Activated CD4-positive, alpha-beta memory T cell treated with anti-CD3 and anti-CD28 coated beads, Interleukin-2, amount 10 ng/mL, durations not matched to agents 7 days and 5 days (primary cell): ENCODE results near the gene PNO1. TPM values are rescaled to one million over a fixed set of nuclear protein-coding genes. Genes with fewer than 3 reads are reported as not detected.
"Not testable (repeated sequence)": the region's sequence is repeated elsewhere in the genome, so short reads cannot be mapped to it uniquely, and the experiment has no call there.

ENCODE experiments used
- CTCF ChIA-PET: fragments of 350-600 bp; sonication (Branson Sonifier 250); formaldehyde crosslinking; loops from one replicate; lab custom pipeline; 2021; ENCODE audit warnings: antibody characterized with exemption, inconsistent platforms; lab: Charles Lee
- POLR2A ChIA-PET: fragments of 350-600 bp; sonication (Branson Sonifier 250); formaldehyde crosslinking; loops from one replicate; lab custom pipeline; 2021; ENCODE audit warnings: antibody characterized with exemption; lab: Charles Lee
- DNase-seq: peaks from one replicate; pipeline ENCODE4 v3.0.0-alpha.2; 2020
- H3K27ac Mint-ChIP-seq: one replicate; pipeline ENCODE4 v1.8.0; 2021; ENCODE audit warnings: mild to moderate bottlenecking, mixed read lengths
- H3K27me3 Mint-ChIP-seq: one replicate; pipeline ENCODE4 v1.8.0; 2021; ENCODE audit warnings: mixed read lengths
- H3K36me3 Mint-ChIP-seq: one replicate; pipeline ENCODE4 v1.8.0; 2021; ENCODE audit warnings: low read depth, mixed read lengths
- H3K4me1 Mint-ChIP-seq: one replicate; pipeline ENCODE4 v1.8.0; 2021; ENCODE audit warnings: mixed read lengths
- H3K4me3 Mint-ChIP-seq: one replicate; pipeline ENCODE4 v1.8.0; 2021; ENCODE audit warnings: mild to moderate bottlenecking, mixed read lengths
- H3K9me3 Mint-ChIP-seq: one replicate; pipeline ENCODE4 v1.8.0; 2021; ENCODE audit warnings: mixed read lengths
- total RNA-seq, 2 experiments: library from RNA; stranded (reverse); gene quantifications; one replicate each; pipeline ENCODE4 v1.2.3, GENCODE V29; 2021

Gene PNO1
- total RNA-seq, 2 experiments from 2014 or later, result 8.0 to 8.5 TPM

- Mint-ChIP-seq H3K27me3 (no peaks in the 10 kb centered on the region), H3K4me1 (peaks cover 15% of the 10 kb centered on the region), H3K36me3 (peaks cover 43% of the 10 kb centered on the region), H3K27ac (no peak overlapping the region), H3K9me3 (no peaks in the 10 kb centered on the region), H3K4me3 (no peak overlapping the region)
- POLR2A ChIA-PET, result no interaction called here
- CTCF ChIA-PET, result no interaction called here
- no peak for DNase-seq
Observed at GRCh38 chr2:68163641-68164040, 6.0 kb downstream of the PNO1 start.

GRCh38 chr2:68167186-68167585, 9.5 kb downstream of the PNO1 start:
- no peak for DNase-seq
- H3K4me1 Mint-ChIP-seq, result no peaks in the 10 kb centered on the region
- POLR2A ChIA-PET, result interaction anchor here (0.6 to 2.0 kb wide), 3 partner anchors 10 to 86 kb away, joined by 3 to 13 read pairs (median 3); partner anchors contain the start of gene PNO1
- CTCF ChIA-PET, result no interaction called here
- no peaks in the 10 kb centered on the region for H3K27me3 Mint-ChIP-seq
- no peak overlapping the region for H3K27ac Mint-ChIP-seq
- no peak overlapping the region for H3K4me3 Mint-ChIP-seq
- no peaks in the 10 kb centered on the region for H3K9me3 Mint-ChIP-seq
- peaks cover 24% of the 10 kb centered on the region for H3K36me3 Mint-ChIP-seq

DNA sequence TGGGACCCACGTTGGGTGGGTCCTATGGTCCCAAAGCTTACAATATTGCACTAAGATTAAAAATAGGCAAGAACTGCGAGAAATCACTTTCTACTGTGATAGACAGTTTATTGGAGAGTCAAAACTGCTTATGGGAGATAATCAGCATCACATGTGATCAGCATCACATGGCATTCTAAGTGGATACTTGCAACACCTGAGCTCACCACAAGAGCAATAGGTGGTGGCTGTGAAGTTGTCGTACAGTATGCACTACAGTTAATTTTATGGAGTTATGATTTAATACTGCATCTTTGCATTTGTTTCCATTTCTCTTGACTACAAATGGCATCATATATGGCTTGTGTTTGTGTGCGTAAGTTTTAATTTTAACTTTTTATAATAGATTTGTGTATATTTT, 11.6 kb downstream of the PNO1 start:
- ChIA-PET POLR2A (interaction anchor here (1.0 to 3.1 kb wide), 4 partner anchors 9 to 83 kb away, joined by 4 to 12 read pairs (median 5); partner anchors contain the start of genes PNO1 and PPP3R1), CTCF (interaction anchor here (1.2 to 2.4 kb wide), 6 partner anchors 12 to 121 kb away, joined by 4 to 9 read pairs (median 6); partner anchors contain the start of gene PNO1)
- Mint-ChIP-seq H3K27me3 (no peaks in the 10 kb centered on the region), H3K27ac (no peak overlapping the region), H3K4me3 (no peak overlapping the region), H3K9me3 (no peaks in the 10 kb centered on the region), H3K36me3 (peaks cover 23% of the 10 kb centered on the region), H3K4me1 (peaks cover 6% of the 10 kb centered on the region)
- no peak for DNase-seq

DNA sequence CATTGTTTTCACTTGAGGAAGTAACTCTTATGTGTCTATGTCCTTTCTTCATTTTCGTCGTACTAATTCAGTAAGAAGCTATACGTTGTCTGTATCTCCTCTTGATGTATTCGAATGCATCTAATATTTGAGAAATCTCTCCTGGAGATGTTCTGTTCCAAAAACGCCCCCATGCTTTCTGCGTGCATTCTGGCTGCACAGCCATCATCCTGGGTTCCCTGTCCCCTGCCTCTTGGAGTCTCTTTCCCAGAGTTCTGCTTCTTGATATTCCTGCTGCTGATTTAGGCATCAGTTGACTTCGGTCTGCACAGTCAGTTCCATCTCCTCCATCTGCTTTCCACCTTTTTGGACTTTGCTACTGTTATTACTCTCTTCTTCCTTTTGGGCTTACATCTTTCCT, 13.5 kb downstream of the PNO1 start:
- peaks cover 23% of the 10 kb centered on the region for H3K36me3 Mint-ChIP-seq
- no peaks in the 10 kb centered on the region for H3K27me3 Mint-ChIP-seq
- no peak overlapping the region for H3K27ac Mint-ChIP-seq
- H3K4me1 Mint-ChIP-seq, result peaks cover 6% of the 10 kb centered on the region
- ChIA-PET POLR2A (interaction anchor here (3.1 kb wide), 1 partner anchor 14 kb away, joined by 12 read pairs; the partner anchor contains the start of gene PNO1), CTCF (interaction anchor here (1.0 kb wide), 1 partner anchor 13 kb away, joined by 10 read pairs; no protein-coding TSS in a partner anchor)
- DNase-seq, result no peak
- H3K9me3 Mint-ChIP-seq, result no peaks in the 10 kb centered on the region
- H3K4me3 Mint-ChIP-seq, result no peak overlapping the region

- Mint-ChIP-seq H3K27me3 (no peaks in the 10 kb centered on the region), H3K9me3 (no peaks in the 10 kb centered on the region), H3K27ac (no peak overlapping the region), H3K36me3 (peaks cover 23% of the 10 kb centered on the region), H3K4me1 (peaks cover 6% of the 10 kb centered on the region), H3K4me3 (no peak overlapping the region)
- ChIA-PET CTCF (no interaction called here), POLR2A (interaction anchor here (1.0 to 3.1 kb wide), 2 partner anchors 14 to 15 kb away, joined by 3 to 12 read pairs; partner anchors contain the start of gene PNO1)
- no peak for DNase-seq
Observed at GRCh38 chr2:68171684-68172083, 14.0 kb downstream of the PNO1 start.

DNA sequence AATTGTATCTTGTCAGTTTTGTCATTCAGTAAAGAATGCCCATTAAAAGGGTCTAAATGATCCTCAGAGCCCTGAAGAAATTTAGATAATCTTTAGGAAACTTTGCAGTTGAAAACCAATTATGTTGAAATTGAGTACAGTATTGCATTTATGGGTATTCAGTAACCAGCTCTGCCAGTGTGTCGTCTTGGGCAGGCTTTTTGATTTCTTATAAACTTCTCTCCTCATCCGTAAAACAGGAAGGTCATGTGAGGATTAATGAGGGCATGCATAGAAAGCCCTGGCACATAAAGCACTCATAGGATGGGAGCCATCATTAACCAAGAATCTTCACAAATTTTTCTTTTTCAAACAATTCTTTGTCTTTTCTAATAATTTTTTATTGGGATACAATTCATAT, 14.8 kb downstream of the PNO1 start:
- Mint-ChIP-seq H3K4me3 (no peak overlapping the region), H3K27me3 (no peaks in the 10 kb centered on the region), H3K9me3 (no peaks in the 10 kb centered on the region), H3K36me3 (peaks cover 21% of the 10 kb centered on the region), H3K4me1 (peaks cover 6% of the 10 kb centered on the region), H3K27ac (no peak overlapping the region)
- no peak for DNase-seq
- ChIA-PET CTCF (interaction anchor here (1.0 kb wide), 1 partner anchor 13 kb away, joined by 3 read pairs; no protein-coding TSS in a partner anchor), POLR2A (interaction anchor here (1.0 kb wide), 1 partner anchor 16 kb away, joined by 3 read pairs; a partner anchor contains a TSS)

GRCh38 chr2:68172990-68173700, 15.5 kb downstream of the PNO1 start:
- H3K9me3 Mint-ChIP-seq, result no peaks in the 10 kb centered on the region
- H3K27me3 Mint-ChIP-seq, result no peaks in the 10 kb centered on the region
- no peak overlapping the region for H3K4me3 Mint-ChIP-seq
- H3K27ac Mint-ChIP-seq, result no peak overlapping the region
- peaks cover 17% of the 10 kb centered on the region for H3K36me3 Mint-ChIP-seq
- H3K4me1 Mint-ChIP-seq, result peaks cover 6% of the 10 kb centered on the region
- ChIA-PET POLR2A (no interaction called here), CTCF (interaction anchor here (1.0 kb wide), 1 partner anchor 13 kb away, joined by 3 read pairs; no protein-coding TSS in a partner anchor)
- DNase-seq, result no peak

- H3K4me3 Mint-ChIP-seq, H3K9me3 Mint-ChIP-seq, H3K4me1 Mint-ChIP-seq, DNase-seq, H3K27me3 Mint-ChIP-seq, POLR2A ChIA-PET, H3K27ac Mint-ChIP-seq: not testable (repeated sequence)
- H3K36me3 Mint-ChIP-seq, result peaks cover 31% of the 10 kb centered on the region
- CTCF ChIA-PET, result interaction anchor here (0.7 to 1.9 kb wide), 5 partner anchors 9 to 21 kb away, joined by 4 to 7 read pairs (median 4); no protein-coding TSS in a partner anchor
Observed at GRCh38 chr2:68175210-68175609, 17.5 kb downstream of the PNO1 start.

GRCh38 chr2:68176657-68177056, 19.0 kb downstream of the PNO1 start:
- CTCF ChIA-PET, result interaction anchor here (1.1 to 1.8 kb wide), 4 partner anchors 10 to 106 kb away, joined by 4 to 7 read pairs (median 6); no protein-coding TSS in a partner anchor
- no peak overlapping the region for H3K4me3 Mint-ChIP-seq
- POLR2A ChIA-PET, result no interaction called here
- H3K36me3 Mint-ChIP-seq, result peaks cover 41% of the 10 kb centered on the region
- no peak overlapping the region for H3K27ac Mint-ChIP-seq
- H3K4me1 Mint-ChIP-seq, result peaks cover 6% of the 10 kb centered on the region
- no peak for DNase-seq
- no peaks in the 10 kb centered on the region for H3K9me3 Mint-ChIP-seq
- no peaks in the 10 kb centered on the region for H3K27me3 Mint-ChIP-seq

- no peak for DNase-seq
- no peaks in the 10 kb centered on the region for H3K27me3 Mint-ChIP-seq
- H3K9me3 Mint-ChIP-seq, result no peaks in the 10 kb centered on the region
- H3K36me3 Mint-ChIP-seq, result peaks cover 46% of the 10 kb centered on the region
- no peak overlapping the region for H3K27ac Mint-ChIP-seq
- peaks cover 8% of the 10 kb centered on the region for H3K4me1 Mint-ChIP-seq
- no peak overlapping the region for H3K4me3 Mint-ChIP-seq
- CTCF ChIA-PET, result interaction anchor here (1.2 kb wide), 2 partner anchors 9 to 12 kb away, joined by 3 read pairs; no protein-coding TSS in a partner anchor
- POLR2A ChIA-PET, result interaction anchor here (0.8 to 1.3 kb wide), 2 partner anchors 8 to 20 kb away, joined by 4 to 5 read pairs; partner anchors contain the start of gene PNO1
Observed at GRCh38 chr2:68177541-68177940, 19.9 kb downstream of the PNO1 start.

GRCh38 chr2:68178432-68178831, 20.7 kb downstream of the PNO1 start:
- no peaks in the 10 kb centered on the region for H3K9me3 Mint-ChIP-seq
- H3K27ac Mint-ChIP-seq, result peak overlapping the region; percentile 12
- H3K36me3 Mint-ChIP-seq, result peaks cover 47% of the 10 kb centered on the region
- peaks cover 7% of the 10 kb centered on the region for H3K4me1 Mint-ChIP-seq
- ChIA-PET CTCF (interaction anchor here (1.2 kb wide), 1 partner anchor 8 kb away, joined by 3 read pairs; no protein-coding TSS in a partner anchor), POLR2A (interaction anchor here (0.8 kb wide), 1 partner anchor 9 kb away, joined by 4 read pairs; no protein-coding TSS in a partner anchor)
- H3K27me3 Mint-ChIP-seq, result no peaks in the 10 kb centered on the region
- DNase-seq, result no peak
- H3K4me3 Mint-ChIP-seq, result no peak overlapping the region

- Mint-ChIP-seq H3K27me3 (no peaks in the 10 kb centered on the region), H3K36me3 (peaks cover 47% of the 10 kb centered on the region), H3K4me3 (no peak overlapping the region), H3K27ac (no peak overlapping the region), H3K9me3 (no peaks in the 10 kb centered on the region), H3K4me1 (peaks cover 4% of the 10 kb centered on the region)
- ChIA-PET POLR2A (interaction anchor here (1.1 to 1.2 kb wide), 2 partner anchors 10 to 74 kb away, joined by 4 read pairs; no protein-coding TSS in a partner anchor), CTCF (interaction anchor here (0.9 to 1.3 kb wide), 3 partner anchors 11 to 22 kb away, joined by 3 to 4 read pairs (median 4); no protein-coding TSS in a partner anchor)
- no peak for DNase-seq
Observed at GRCh38 chr2:68178954-68179627, 21.4 kb downstream of the PNO1 start.
